Heart left ventricle (tissue), 16 donors: ENCODE data around the gene DUSP15. TPM values are rescaled to one million over a fixed set of nuclear protein-coding genes. Genes with fewer than 3 reads are reported as not detected.

ENCODE experiments used
- ATAC-seq, 4 donors: fragments of 200-7000 bp; cut with Tn5 transposase; one replicate each; pipeline ENCODE4 v1.9.1; 2020 to 2022; ENCODE audit warnings: moderate library complexity in 4 of 4, mild to moderate bottlenecking in 3 of 4, moderate number of reproducible peaks in 1 of 4
- DNase-seq, 5 donors: peaks; one replicate each; pipeline ENCODE4 v3.0.0-alpha.2; 2020
- H3K27ac ChIP-seq, 12 donors: fragments of 200-600 bp; sonication (generic) in 4 of 12; one replicate each; pipeline versions ENCODE4 v1.5.0 to v1.8.0; 2016 to 2022; ENCODE audit warnings: mild to moderate bottlenecking in 2 of 12
- H3K27me3 ChIP-seq, 9 donors: fragments of 200-600 bp; sonication (generic) in 2 of 9; one replicate each; pipeline versions ENCODE4 v1.5.1 to v1.8.0; 2016 to 2022; ENCODE audit warnings: mild to moderate bottlenecking in 3 of 9
- H3K36me3 ChIP-seq, 9 donors: fragments of 200-600 bp; sonication (generic) in 2 of 9; one replicate each; pipeline versions ENCODE4 v1.5.0 to v1.8.0; 2018 to 2022; ENCODE audit warnings: mild to moderate bottlenecking in 2 of 9
- H3K4me1 ChIP-seq, 12 donors: fragments of 200-600 bp; sonication (generic) in 4 of 12; one replicate each; pipeline versions ENCODE4 v1.5.0 to v1.8.0; 2016 to 2022; ENCODE audit warnings: mild to moderate bottlenecking in 3 of 12
- H3K4me3 ChIP-seq, 12 donors: fragments of 200-600 bp; sonication (generic) in 4 of 12; one replicate each; pipeline versions ENCODE4 v1.5.0 to v1.8.0; 2017 to 2022; ENCODE audit warnings: mild to moderate bottlenecking in 9 of 12, moderate library complexity in 4 of 12
- H3K9me3 ChIP-seq, 12 donors: fragments of 200-600 bp; sonication (generic) in 4 of 12; one replicate each; pipeline versions ENCODE4 v1.5.0 to v1.8.0; 2016 to 2022; ENCODE audit warnings: mild to moderate bottlenecking in 1 of 12
- POLR2A ChIP-seq, 2 donors: fragments of 450-650 bp; IDR thresholded peaks; one replicate each; pipeline ENCODE4 v1.6.1; 2017; ENCODE audit warnings: antibody characterized with exemption in 2 of 2, mild to moderate bottlenecking in 2 of 2, moderate library complexity in 2 of 2
- WGBS, 4 donors: extraction: QIAGEN DNeasy Blood & Tissue Kit in 2 of 4; methylation state at CpG; one replicate each; pipeline versions ENCODE4 v1.1.5 to v1.1.7; 2013 to 2018; 5-methylcytosine and 5-hydroxymethylcytosine counted together
- intact Hi-C, 10 donors: fragments of 100-400 bp; cut with DNase I; formaldehyde crosslinking; loops; one replicate each; pipeline versions ENCODE4 v1.11.1 to v1.14.2; 2022
- polyA plus RNA-seq, 2 donors: library from polyadenylated mRNA; stranded (reverse); fragments of 200-250 nt; gene quantifications; one replicate each; pipeline ENCODE4 v1.2.3, GENCODE V29; 2013
- total RNA-seq, 9 donors: library from RNA; depleted of rRNA in 2 of 9; stranded (reverse); fragments of >200 nt in 2 of 9; fragmentation: NEBNext Ultra II Directional in 3 of 9; extraction: Animal tissue kit (Norgen Biotek cat#: 25700) in 3 of 9; gene quantifications; one replicate each; pipeline versions ENCODE4 v1.1.0 to v1.2.4, GENCODE V29; 2016 to 2023
- TF ChIP-seq, protein P1 (sequence below), 12 donors: fragments of 200-600 bp; sonication (generic) in 4 of 12; IDR thresholded peaks; one replicate each; pipeline versions ENCODE4 v1.5.0 to v1.8.0; 2018 to 2022; ENCODE audit warnings: antibody characterized with exemption in 12 of 12, mild to moderate bottlenecking in 5 of 12
- donor health status: ischemic (EF 13 %, LVEDD 7.1; RV severe dilation, severe dysfunction).
- donor health status: healthy with polysubstance abuse.
- donor health status: DM: no; HTN: yes; CAD: no.
- donor health status: DM: no; HTN: no; CAD: no.
- donor health status: ischemic (EF 25% LVEDD 6.9; RV normal size, moderate dysfunction).
- donor health status: ischemic (EF 25% LVEDD 5.7; RV mildly dilated, moderate dysfunction).
- donor health status: healthy.
- donor health status: DM: yes; HTN: yes; CAD: no.
- donor health status: ischemic (EF 35%, LVEDD 5.7; RV mildly dilated, moderate dysfunction).
- donor health status: nonischemic (EF 11% LVEDD 7.7; RV severe dilation, severe dysfunction).
- donor health status: DM: yes; HTN: yes; CAD: no.
- donor health status: PGD.
- donor health status: ischemic (EF 29% LVEDD 5.4; RV normal size, mild dysfunction).
- donor health status: nonischemic (EF 23%, LVEDD 6.1; RV moderate dilation, normal function).

DUSP15 gene
- total and polyA plus RNA-seq, 11 donors, result 0.68 to 7.4 (median 3.0) TPM

GRCh38 chr20:31819083-31819784 is 51.1 kb downstream of the DUSP15 start, which contains the start of gene MYLK2:
Gene MYLK2 (plus strand): TSS chr20:31819356. CDS start chr20:31819581, 225 bp downstream.
- 44 to 56% (median 47%) methylated on average over 16 of the region's 16 CpGs for WGBS, 4 donors
- ATAC-seq (peak; percentile 10 to 37 (median 20)), DNase-seq (peak in 2 of 5 donors; percentile 61 to 66)
- peak within 1 kb of the TSS in 1 of 12 donors; percentile 11 for H3K27ac ChIP-seq
- TF ChIP-seq, protein P1, sequence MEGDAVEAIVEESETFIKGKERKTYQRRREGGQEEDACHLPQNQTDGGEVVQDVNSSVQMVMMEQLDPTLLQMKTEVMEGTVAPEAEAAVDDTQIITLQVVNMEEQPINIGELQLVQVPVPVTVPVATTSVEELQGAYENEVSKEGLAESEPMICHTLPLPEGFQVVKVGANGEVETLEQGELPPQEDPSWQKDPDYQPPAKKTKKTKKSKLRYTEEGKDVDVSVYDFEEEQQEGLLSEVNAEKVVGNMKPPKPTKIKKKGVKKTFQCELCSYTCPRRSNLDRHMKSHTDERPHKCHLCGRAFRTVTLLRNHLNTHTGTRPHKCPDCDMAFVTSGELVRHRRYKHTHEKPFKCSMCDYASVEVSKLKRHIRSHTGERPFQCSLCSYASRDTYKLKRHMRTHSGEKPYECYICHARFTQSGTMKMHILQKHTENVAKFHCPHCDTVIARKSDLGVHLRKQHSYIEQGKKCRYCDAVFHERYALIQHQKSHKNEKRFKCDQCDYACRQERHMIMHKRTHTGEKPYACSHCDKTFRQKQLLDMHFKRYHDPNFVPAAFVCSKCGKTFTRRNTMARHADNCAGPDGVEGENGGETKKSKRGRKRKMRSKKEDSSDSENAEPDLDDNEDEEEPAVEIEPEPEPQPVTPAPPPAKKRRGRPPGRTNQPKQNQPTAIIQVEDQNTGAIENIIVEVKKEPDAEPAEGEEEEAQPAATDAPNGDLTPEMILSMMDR (IDR thresholded peaks at IDR 0.05), result no peak
- TF ChIP-seq POLR2A (IDR thresholded peaks at IDR 0.05), result no peak
- H3K9me3 ChIP-seq, result no peaks in the 10 kb centered on the region
- no peaks in the 10 kb centered on the region for H3K27me3 ChIP-seq
- intact Hi-C loops, result loop anchor here in 1 of 10 donors (10.0 kb wide), 1 partner anchor 154 kb away; no protein-coding TSS in a partner anchor
- H3K4me3 ChIP-seq, result no peak within 1 kb of the TSS
- H3K4me1 ChIP-seq, result peaks cover 0 to 35% (median 16%) of the 10 kb centered on the region in 12 donors
- H3K36me3 ChIP-seq, result no peaks in the 10 kb centered on the region

- Histone ChIP-seq H3K4me3 (no peak overlapping the region), H3K9me3 (no peaks in the 10 kb centered on the region), H3K27ac (peak overlapping the region in 1 of 12 donors; percentile 11), H3K27me3 (no peaks in the 10 kb centered on the region), H3K36me3 (no peaks in the 10 kb centered on the region), H3K4me1 (peaks cover 0 to 35% (median 16%) of the 10 kb centered on the region in 12 donors)
- no peak for TF ChIP-seq POLR2A (IDR thresholded peaks at IDR 0.05)
- TF ChIP-seq, protein P1 (IDR thresholded peaks at IDR 0.05), result no peak
- ATAC-seq (no peak), DNase-seq (no peak)
- WGBS, 4 donors, result 85 to 92% (median 90%) methylated on average over 8 of the region's 8 CpGs
- intact Hi-C loops, result loop anchor here in 1 of 10 donors (10.0 kb wide), 1 partner anchor 154 kb away; no protein-coding TSS in a partner anchor
Measured at GRCh38 chr20:31818376-31818908, 51.9 kb downstream of the DUSP15 start.

DNA sequence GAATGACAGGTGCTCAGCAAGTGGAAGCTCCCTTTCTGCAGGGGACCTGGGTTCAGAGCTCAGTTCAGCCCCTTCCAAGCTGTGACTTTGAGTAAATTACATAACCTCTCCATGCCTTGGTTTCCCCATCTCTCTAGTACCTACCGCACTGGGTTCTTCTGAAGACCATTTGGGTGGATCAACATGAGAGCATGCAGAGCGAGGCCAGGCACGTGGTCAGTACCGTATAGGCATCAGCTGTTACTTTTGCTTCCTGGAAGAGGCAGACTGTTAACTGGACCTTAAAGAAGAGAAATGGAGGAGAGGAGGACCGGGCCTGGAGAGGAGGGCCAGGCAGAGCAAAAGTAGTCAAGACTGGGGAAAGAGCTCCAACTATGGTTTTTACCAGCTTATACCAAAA is 52.9 kb downstream of the DUSP15 start:
- Histone ChIP-seq H3K27ac (no peak overlapping the region), H3K27me3 (no peaks in the 10 kb centered on the region), H3K4me1 (peaks cover 0 to 34% (median 16%) of the 10 kb centered on the region in 12 donors), H3K36me3 (no peaks in the 10 kb centered on the region), H3K4me3 (no peak overlapping the region), H3K9me3 (no peaks in the 10 kb centered on the region)
- no peak for TF ChIP-seq POLR2A (IDR thresholded peaks at IDR 0.05)
- TF ChIP-seq, protein P1 (IDR thresholded peaks at IDR 0.05), result no peak
- ATAC-seq (no peak), DNase-seq (no peak)
- intact Hi-C loops, result loop anchor here in 1 of 10 donors (10.0 kb wide), 1 partner anchor 153 kb away; no protein-coding TSS in a partner anchor
- 90 to 97% (median 94%) methylated on average over 5 of the region's 5 CpGs for WGBS, 4 donors

DNA sequence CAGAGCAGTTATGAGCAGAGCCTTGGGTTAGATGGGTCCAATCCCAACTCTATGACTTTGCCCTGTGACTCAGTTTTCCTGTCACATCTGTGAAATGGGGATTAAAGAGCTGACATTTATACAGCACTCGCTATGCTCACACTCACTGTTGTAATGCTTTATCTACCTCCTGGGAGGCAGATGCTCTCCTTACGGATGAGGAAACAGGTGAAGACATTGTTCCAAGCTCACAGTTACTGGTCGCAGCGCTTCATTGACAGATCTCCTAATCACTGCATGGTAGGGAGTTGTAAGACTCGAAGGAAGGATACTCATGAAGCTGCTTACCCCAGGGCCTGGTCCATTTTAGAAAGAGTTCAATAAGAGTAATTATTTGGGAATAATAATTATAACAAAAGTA is 54.1 kb downstream of the DUSP15 start:
- TF ChIP-seq, protein P1 (IDR thresholded peaks at IDR 0.05), result no peak
- no peak for TF ChIP-seq POLR2A (IDR thresholded peaks at IDR 0.05)
- H3K36me3 ChIP-seq, result no peaks in the 10 kb centered on the region
- WGBS, 4 donors, result 94 to 99% (median 96%) methylated on average over 5 of the region's 5 CpGs

More for the DNA sequence above, 54.1 kb downstream of the DUSP15 start:
- DNase-seq, result no peak
- peaks cover 0 to 44% (median 25%) of the 10 kb centered on the region in 12 donors for H3K4me1 ChIP-seq
- no peaks in the 10 kb centered on the region for H3K27me3 ChIP-seq
- H3K9me3 ChIP-seq, result no peaks in the 10 kb centered on the region
- no peak for ATAC-seq
- intact Hi-C loops, result loop anchor here in 1 of 10 donors (10.0 kb wide), 1 partner anchor 151 kb away; no protein-coding TSS in a partner anchor
- no peak overlapping the region for H3K27ac ChIP-seq
- H3K4me3 ChIP-seq, result no peak overlapping the region
